ENCODE results near the gene SOX8. TPM values are rescaled to one million over a fixed set of nuclear protein-coding genes. Genes with fewer than 3 reads are reported as not detected.

Gene SOX8
- total RNA-seq, 4 donors from 2014 or later = 3.0 to 27.7 (median 11.4) TPM

DNA sequence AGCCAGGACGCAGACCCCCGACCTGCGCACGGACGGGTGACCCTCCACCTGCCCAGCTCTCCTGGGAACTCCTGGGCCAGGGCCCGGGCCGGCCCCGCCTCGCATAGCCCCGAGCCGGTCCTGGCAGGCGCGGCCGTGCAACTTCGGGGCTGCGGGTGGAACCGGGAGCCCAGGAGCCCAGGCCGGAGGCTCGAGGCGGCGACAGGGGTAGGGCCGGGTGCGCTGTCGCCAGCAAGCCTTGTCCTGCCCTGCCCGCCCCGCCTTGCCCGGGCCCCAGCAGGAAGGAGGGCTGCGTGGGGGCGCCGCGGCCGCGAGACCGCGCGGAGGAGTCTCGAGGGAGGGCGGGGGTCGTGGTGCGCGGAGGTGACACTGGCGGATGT lies 11.2 kb upstream of the SOX8 start:
- no peak for DNase-seq (ENCODE audit: low spot score in 2 of 2)
- intact Hi-C loops (cut with DNase I; ENCODE audit: low total_unique reads) = no loop called here
- 0 to 1% methylated on average over 17 to 20 of the region's 42 CpGs for WGBS, 2 donors
- peak overlapping the region; percentile 88 for H3K4me3 ChIP-seq (ENCODE audit: low read depth, poor library complexity, severe bottlenecking)
- no peak for TF ChIP-seq POLR2A (IDR thresholded peaks at IDR 0.05)
- TF ChIP-seq, protein P1, sequence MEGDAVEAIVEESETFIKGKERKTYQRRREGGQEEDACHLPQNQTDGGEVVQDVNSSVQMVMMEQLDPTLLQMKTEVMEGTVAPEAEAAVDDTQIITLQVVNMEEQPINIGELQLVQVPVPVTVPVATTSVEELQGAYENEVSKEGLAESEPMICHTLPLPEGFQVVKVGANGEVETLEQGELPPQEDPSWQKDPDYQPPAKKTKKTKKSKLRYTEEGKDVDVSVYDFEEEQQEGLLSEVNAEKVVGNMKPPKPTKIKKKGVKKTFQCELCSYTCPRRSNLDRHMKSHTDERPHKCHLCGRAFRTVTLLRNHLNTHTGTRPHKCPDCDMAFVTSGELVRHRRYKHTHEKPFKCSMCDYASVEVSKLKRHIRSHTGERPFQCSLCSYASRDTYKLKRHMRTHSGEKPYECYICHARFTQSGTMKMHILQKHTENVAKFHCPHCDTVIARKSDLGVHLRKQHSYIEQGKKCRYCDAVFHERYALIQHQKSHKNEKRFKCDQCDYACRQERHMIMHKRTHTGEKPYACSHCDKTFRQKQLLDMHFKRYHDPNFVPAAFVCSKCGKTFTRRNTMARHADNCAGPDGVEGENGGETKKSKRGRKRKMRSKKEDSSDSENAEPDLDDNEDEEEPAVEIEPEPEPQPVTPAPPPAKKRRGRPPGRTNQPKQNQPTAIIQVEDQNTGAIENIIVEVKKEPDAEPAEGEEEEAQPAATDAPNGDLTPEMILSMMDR (IDR thresholded peaks at IDR 0.05) = no peak

DNA sequence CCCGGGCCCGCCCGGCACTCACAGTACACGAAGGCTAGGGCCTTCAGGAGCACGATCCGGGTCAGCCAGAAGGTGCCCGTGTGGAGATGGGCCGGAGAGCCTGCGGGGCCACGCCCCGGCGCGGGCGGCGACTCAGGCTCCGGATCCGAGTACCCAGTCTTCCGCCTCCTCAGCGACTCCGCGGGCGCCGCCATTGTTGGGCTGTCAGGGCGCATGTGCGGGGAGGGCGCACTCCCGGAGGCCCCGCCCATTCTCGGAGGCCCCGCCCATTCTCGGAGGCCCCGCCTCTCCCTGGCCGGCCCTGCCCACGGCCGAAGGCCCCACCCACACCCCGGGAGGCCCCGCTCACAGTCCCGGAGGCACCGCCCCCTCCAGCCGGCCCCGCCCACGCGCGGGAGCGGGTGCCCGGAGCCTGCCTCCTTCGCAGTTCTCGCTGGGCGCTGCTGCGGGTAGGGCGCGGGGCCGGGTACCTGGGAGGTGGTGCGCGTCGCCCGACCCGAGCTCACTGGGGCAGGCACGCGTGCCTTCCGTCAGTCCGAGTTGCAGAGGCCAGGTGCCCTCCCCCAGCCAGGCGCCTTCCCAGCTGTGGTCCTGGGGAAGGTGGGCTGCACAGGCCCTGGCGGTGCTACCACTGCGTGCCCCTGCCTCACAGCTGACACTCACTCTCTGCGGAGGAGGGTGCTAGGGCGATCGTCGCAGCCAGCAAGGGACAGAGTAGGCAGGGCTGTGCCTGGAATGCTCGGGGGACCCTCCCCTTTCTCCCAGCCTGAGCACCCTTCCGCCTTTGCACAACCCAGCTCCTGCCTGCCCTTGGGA lies 10.6 kb upstream of the SOX8 start, which contains the start of gene LMF1:
Gene LMF1, minus strand, starts transcription at position 219 of the 816 bp plus-strand sequence. Its CDS starts 4 bp downstream, at position 215.
- H3K4me3 ChIP-seq (ENCODE audit: low read depth, poor library complexity, severe bottlenecking) = peak within 1 kb of the TSS; percentile 88
- TF ChIP-seq, protein P1 (IDR thresholded peaks at IDR 0.05) = no peak
- no peak for TF ChIP-seq POLR2A (IDR thresholded peaks at IDR 0.05)
- peak; percentile 90 to 99 for DNase-seq (ENCODE audit: low spot score in 2 of 2)
- 5 to 13% methylated on average over 26 to 29 of the region's 71 CpGs for WGBS, 2 donors
- intact Hi-C loops (cut with DNase I; ENCODE audit: low total_unique reads) = no loop called here

DNA sequence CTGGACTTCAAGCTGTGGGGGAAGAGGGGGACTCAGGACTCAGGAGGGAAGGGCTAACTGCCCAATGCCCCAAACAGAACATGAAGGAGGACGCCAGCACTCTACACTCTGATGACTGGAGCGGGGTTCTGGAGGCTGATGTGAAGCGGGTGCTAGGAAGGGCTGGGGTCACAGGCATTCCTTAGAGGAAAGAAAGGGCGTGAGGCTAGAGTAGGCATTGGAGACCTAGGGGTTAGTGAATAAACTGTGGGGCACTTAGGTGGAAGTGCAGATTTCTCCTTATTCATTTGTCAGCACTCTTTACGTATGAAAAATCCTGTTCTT lies 10.0 kb upstream of the SOX8 start:
- DNase-seq (ENCODE audit: low spot score in 2 of 2) = no peak
- TF ChIP-seq POLR2A (IDR thresholded peaks at IDR 0.05) = no peak
- TF ChIP-seq, protein P1 (IDR thresholded peaks at IDR 0.05) = no peak
- no peak overlapping the region for H3K4me3 ChIP-seq (ENCODE audit: low read depth, poor library complexity, severe bottlenecking)
- intact Hi-C loops (cut with DNase I; ENCODE audit: low total_unique reads) = no loop called here
- 91 to 95% methylated on average over 5 of the region's 5 CpGs for whole genome bisulfite sequencing, 2 donors

DNA sequence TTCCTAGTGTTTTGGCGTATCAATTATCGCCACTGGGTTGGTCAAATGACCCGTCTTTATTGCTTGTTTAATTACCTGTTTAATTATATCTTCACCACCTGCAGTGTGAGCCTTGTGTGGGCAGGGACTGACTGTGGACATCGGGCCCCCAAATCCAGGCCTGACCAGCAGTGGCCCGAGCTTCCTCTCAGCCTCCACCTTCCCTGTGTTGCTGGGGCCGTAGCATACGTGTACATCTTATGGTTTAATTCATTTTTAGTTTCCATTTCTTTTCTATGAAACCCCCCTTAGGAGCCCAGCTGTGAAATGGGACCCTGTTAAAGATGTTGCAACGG lies 9.6 kb upstream of the SOX8 start:
- intact Hi-C loops (cut with DNase I; ENCODE audit: low total_unique reads) = no loop called here
- WGBS, 2 donors = 84 to 87% methylated on average over 8 of the region's 8 CpGs

DNA sequence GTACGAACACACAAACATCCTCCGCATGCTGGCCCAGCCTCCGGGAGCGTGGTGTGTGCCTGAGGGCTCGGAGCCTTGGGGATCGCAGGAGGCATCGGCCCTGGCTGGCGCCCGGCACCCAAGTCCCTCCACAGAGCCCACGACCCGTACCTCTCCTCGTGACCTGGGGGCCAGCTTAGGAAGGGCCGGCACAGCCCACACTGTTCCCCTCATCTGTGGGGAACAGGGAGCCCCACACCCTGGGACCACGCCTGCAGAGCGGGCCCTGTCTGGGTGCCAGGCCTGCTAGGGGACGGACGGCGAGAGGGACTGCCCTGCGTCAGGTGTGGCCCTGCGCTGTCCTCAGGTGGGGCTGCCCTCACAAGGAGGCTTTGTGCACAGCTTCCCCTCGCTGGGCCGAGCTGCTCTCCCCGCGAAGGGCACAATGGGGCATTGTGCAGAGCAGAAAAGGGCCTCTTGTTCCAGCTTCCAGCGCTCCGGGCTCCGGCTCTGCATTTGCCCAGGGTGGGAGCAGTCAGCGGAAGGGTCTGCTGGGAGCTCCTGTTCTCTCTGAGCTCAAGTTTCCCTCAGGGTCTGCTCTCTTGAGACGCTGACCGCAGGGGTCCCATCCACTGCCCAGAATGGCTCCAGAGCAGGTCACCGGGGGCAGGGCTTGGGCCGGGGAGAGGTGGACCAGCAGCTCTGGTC lies 9.1 kb upstream of the SOX8 start:
- intact Hi-C loops (cut with DNase I; ENCODE audit: low total_unique reads) = no loop called here
- WGBS, 2 donors = 80 to 83% methylated on average over 27 of the region's 32 CpGs
- DNase-seq (ENCODE audit: low spot score in 2 of 2) = no peak
- TF ChIP-seq, protein P1 (IDR thresholded peaks at IDR 0.05) = no peak
- TF ChIP-seq POLR2A (IDR thresholded peaks at IDR 0.05) = no peak
- no peak overlapping the region for H3K4me3 ChIP-seq (ENCODE audit: low read depth, poor library complexity, severe bottlenecking)

More for the DNA sequence above, 9.6 kb upstream of the SOX8 start:
- H3K4me3 ChIP-seq (ENCODE audit: low read depth, poor library complexity, severe bottlenecking) = no peak overlapping the region
- no peak for DNase-seq (ENCODE audit: low spot score in 2 of 2)
- TF ChIP-seq POLR2A (IDR thresholded peaks at IDR 0.05) = no peak
- TF ChIP-seq, protein P1 (IDR thresholded peaks at IDR 0.05) = no peak

Measured in lower leg skin (tissue), 4 donors.